ENCODE data around the gene CRYBG1.

DNA sequence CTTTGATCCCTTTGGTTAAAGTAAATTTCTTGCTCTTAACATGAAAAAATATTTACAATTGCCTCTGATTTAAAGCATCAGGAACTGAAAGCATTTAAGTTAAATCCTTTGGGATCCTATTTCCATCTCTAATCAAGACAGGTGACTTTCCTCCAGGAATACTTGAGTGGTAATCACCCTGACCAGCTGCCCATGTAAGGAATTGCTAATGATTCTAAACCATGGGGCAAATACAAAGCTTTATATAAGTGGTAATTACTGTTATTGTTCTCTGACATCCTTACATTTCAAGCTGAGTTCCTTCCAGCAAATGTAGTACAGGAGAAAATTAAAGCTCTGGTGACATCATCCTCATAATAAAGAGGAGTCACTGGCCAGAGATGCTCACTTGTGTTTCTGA, 100.6 kb downstream of the CRYBG1 start:
- TF ChIP-seq, protein P1, sequence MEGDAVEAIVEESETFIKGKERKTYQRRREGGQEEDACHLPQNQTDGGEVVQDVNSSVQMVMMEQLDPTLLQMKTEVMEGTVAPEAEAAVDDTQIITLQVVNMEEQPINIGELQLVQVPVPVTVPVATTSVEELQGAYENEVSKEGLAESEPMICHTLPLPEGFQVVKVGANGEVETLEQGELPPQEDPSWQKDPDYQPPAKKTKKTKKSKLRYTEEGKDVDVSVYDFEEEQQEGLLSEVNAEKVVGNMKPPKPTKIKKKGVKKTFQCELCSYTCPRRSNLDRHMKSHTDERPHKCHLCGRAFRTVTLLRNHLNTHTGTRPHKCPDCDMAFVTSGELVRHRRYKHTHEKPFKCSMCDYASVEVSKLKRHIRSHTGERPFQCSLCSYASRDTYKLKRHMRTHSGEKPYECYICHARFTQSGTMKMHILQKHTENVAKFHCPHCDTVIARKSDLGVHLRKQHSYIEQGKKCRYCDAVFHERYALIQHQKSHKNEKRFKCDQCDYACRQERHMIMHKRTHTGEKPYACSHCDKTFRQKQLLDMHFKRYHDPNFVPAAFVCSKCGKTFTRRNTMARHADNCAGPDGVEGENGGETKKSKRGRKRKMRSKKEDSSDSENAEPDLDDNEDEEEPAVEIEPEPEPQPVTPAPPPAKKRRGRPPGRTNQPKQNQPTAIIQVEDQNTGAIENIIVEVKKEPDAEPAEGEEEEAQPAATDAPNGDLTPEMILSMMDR (IDR thresholded peaks at IDR 0.05), result no peak
- no peak for TF ChIP-seq POLR2A (IDR thresholded peaks at IDR 0.05)
